Measurements from ENCODE around the gene RBBP5. TPM values are rescaled to one million over a fixed set of nuclear protein-coding genes. Genes with fewer than 3 reads are reported as not detected.

The RBBP5 gene
- total RNA-seq, 1 experiment from 2014 or later = 20.5 TPM

Other genes with a start within 250 kb of the RBBP5 start
- not detected in 2 replicates for gene CNTN2, start 78.8 kb downstream of the RBBP5 start, total RNA-seq (2014; rRNA removed; shearing (Covaris generic); ENCODE audit: low replicate concordance)
- gene TMEM81, start 37.5 kb downstream of the RBBP5 start, total RNA-seq (2014; rRNA removed; shearing (Covaris generic); ENCODE audit: low replicate concordance) = 1.6 and 5.1 TPM in 2 replicates
- 7.7 and 8.0 TPM in 2 replicates for gene DSTYK, start 89.7 kb upstream of the RBBP5 start, total RNA-seq (2014; rRNA removed; shearing (Covaris generic); ENCODE audit: low replicate concordance)
- 2.4 and 3.7 TPM in 2 replicates for gene TMCC2, start 106.0 kb upstream of the RBBP5 start, total RNA-seq (2014; rRNA removed; shearing (Covaris generic); ENCODE audit: low replicate concordance)
- 0.27 and 2.4 TPM in 2 replicates for gene NUAK2, start 199.8 kb upstream of the RBBP5 start, total RNA-seq (2014; rRNA removed; shearing (Covaris generic); ENCODE audit: low replicate concordance)
- gene KLHDC8A, start 234.9 kb upstream of the RBBP5 start, total RNA-seq (2014; rRNA removed; shearing (Covaris generic); ENCODE audit: low replicate concordance) = not detected in 2 replicates

All from MG63 (cell line).